Measurements from ENCODE around the gene CAPN6.

CAPN6 gene

DNA sequence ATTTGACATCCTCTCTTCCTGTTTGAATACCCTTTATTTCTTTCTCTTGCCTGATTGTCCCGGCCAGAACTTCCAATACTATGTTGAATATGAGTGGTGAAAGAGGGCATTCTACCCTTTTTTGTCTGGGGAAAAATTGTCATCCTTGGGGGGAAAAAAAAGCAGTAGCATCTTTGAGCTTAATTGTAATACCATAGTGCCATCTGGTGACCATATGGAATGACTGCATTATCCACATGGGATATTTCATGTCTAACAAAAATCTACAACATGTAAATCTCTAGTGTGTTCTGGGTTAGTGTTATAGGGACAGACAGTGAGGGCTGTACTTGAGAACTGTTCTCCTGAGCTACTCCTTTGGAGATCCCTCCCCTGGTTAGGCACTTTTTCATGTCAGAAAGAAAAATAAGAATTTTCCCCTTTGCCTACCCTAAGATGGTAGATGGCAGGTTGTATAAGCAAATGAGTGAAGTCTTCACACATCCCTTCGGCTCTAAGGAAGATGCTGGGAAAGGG, 26.0 kb downstream of the CAPN6 start:
- TF ChIP-seq, protein P1, sequence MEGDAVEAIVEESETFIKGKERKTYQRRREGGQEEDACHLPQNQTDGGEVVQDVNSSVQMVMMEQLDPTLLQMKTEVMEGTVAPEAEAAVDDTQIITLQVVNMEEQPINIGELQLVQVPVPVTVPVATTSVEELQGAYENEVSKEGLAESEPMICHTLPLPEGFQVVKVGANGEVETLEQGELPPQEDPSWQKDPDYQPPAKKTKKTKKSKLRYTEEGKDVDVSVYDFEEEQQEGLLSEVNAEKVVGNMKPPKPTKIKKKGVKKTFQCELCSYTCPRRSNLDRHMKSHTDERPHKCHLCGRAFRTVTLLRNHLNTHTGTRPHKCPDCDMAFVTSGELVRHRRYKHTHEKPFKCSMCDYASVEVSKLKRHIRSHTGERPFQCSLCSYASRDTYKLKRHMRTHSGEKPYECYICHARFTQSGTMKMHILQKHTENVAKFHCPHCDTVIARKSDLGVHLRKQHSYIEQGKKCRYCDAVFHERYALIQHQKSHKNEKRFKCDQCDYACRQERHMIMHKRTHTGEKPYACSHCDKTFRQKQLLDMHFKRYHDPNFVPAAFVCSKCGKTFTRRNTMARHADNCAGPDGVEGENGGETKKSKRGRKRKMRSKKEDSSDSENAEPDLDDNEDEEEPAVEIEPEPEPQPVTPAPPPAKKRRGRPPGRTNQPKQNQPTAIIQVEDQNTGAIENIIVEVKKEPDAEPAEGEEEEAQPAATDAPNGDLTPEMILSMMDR (IDR thresholded peaks at IDR 0.05; ENCODE audit: borderline replicate concordance, control extremely low read depth, extremely low read depth, insufficient read depth, missing control alignments): peak; percentile 29
- in situ Hi-C loops (cut with MboI; ENCODE audit: low sequenced_read_pairs, unreplicated experiment): loop anchor here (25.0 kb wide), 1 partner anchor 257 kb away; no protein-coding TSS in a partner anchor
- DNase-seq (ENCODE audit: low spot score): peak; percentile 34

DNA sequence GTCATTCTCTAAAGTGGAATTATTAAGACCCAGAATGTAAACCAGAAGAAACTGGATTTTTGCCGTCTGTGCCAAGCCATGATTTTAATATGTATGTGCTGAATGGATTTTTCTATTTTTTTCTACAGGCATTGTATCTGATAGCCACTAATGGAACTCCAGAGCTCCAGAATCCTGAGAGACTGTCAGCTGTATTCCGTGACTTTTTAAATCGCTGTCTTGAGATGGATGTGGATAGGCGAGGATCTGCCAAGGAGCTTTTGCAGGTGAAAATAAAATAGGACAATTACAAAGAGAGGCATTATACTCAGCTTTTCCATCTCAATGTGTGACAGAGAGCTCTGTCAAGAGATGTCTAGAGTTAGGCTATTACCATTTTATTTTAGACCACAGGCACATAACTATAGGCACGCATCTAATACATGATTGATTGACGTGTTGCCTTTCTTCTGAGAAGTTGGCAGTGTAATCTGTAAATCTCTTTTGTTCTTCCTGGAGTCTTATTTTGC, 53.9 kb downstream of the CAPN6 start:
- in situ Hi-C loops (cut with MboI; ENCODE audit: low sequenced_read_pairs, unreplicated experiment): no loop called here

DNA sequence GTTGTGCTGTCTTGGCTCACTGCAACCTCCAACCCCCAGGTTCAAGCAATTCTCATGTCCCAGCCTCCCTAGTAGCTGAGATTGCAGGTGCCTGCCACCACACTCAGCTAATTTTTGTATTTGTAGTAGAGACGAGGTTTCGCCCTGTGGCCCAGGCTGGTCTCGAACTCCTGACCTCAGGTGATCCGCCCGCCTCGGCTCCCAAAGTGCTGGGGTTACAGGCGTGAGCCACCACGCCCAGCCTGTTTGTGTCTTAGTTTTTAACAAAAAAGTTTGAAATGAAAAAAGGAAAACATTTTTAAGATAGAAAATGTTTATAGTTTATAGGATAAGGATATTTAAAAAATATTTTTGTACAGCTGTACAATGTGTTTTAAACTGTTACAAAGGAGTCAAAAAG, 62.4 kb downstream of the CAPN6 start:
- in situ Hi-C loops (cut with MboI; ENCODE audit: low sequenced_read_pairs, unreplicated experiment): no loop called here
- no peak for DNase-seq (ENCODE audit: low spot score)
- TF ChIP-seq, protein P1 (IDR thresholded peaks at IDR 0.05; ENCODE audit: borderline replicate concordance, control extremely low read depth, extremely low read depth, insufficient read depth, missing control alignments): no peak

More for the DNA sequence above, 53.9 kb downstream of the CAPN6 start:
- DNase-seq (ENCODE audit: low spot score): no peak
- TF ChIP-seq, protein P1 (IDR thresholded peaks at IDR 0.05; ENCODE audit: borderline replicate concordance, control extremely low read depth, extremely low read depth, insufficient read depth, missing control alignments): no peak

DNA sequence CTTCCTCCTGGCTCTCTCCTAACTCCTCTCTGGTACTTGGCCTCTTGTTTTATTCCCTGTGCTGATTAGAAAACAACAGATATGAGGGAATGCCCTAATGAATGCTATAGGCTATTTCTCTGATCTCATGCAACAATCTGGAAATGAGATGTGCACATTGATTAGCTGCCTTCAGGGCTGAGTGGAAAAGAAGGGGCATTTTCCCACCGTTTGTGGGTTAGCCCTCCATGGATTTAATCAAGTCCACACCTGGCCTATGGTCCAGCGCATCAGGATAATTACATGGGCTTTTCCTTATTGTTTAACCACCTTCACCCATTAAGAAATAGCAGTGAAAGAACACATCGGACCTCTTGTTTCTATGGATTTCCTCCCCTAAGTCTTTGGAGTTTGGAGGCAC, 70.0 kb downstream of the CAPN6 start:
- in situ Hi-C loops (cut with MboI; ENCODE audit: low sequenced_read_pairs, unreplicated experiment): no loop called here
- TF ChIP-seq, protein P1 (IDR thresholded peaks at IDR 0.05; ENCODE audit: borderline replicate concordance, control extremely low read depth, extremely low read depth, insufficient read depth, missing control alignments): no peak
- DNase-seq (ENCODE audit: low spot score): no peak

DNA sequence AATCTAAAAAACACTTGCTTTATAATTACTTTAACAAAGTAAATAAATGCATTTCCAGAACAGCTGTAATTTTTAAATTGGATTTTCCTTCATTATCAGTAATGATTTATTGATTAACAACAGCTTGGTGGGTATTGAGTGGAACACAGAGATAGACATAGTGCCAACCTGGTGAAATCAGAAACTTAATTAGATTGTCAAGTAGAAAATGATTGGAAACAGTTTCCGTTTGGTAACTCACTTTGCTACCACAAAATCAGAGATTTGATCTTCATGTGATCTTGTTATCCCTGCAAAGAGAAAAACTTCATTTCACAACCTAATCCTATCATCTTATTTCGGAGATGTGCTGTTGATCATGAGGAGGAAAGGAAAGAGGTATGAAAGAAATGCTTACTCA, 70.8 kb downstream of the CAPN6 start:
- TF ChIP-seq, protein P1 (IDR thresholded peaks at IDR 0.05; ENCODE audit: borderline replicate concordance, control extremely low read depth, extremely low read depth, insufficient read depth, missing control alignments): no peak
- no peak for DNase-seq (ENCODE audit: low spot score)
- in situ Hi-C loops (cut with MboI; ENCODE audit: low sequenced_read_pairs, unreplicated experiment): no loop called here

Data from GM13976 (cell line).